ENCODE measurements around the gene ADAM33. TPM values are rescaled to one million over a fixed set of nuclear protein-coding genes. Genes with fewer than 3 reads are reported as not detected.
A peak's percentile ranks its signal among the peaks of the same experiment; 100 is the strongest.

Gene ADAM33
- total RNA-seq, 1 experiment from 2014 or later = not detected

DNA sequence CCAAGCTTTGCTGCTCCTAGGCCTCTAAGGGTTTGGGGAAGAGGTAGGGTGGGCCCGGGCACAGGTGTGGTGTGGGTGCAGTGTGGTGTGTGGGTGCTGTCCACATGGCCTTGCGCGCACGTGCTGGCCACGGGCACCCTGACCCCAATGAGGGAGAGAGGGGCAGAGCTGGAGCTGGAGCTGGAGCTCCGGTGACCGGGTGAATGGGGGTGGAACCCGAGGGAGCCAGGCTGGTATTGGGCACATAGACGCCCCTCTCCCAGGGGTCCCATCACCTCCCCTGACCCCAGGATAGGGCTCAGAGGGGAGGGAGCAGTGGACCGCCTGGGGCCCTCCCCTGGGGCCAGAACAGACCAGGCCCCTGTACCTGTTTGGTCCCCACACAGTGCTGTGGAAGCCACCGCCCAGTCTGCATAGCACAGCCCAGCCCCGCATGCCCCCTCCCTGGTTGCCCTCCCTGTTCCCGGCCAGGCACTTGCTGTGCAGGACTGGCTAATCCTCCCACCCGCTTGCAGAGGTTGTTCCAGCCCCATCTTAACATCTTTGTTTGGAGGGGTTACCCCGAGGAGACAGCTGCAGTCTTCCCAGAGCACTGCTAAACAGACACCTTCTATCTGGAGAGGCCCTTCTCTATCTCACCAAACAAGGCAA, 984 bp downstream of the ADAM33 start:
- no peak overlapping the region for H3K27ac Mint-ChIP-seq (ENCODE audit: unreplicated experiment)
- CTCF ChIA-PET = interaction anchor here (0.5 to 0.6 kb wide), 3 partner anchors 65 to 1296 kb away, joined by 3 to 5 read pairs (median 3); partner anchors contain the start of gene ADISSP
- TF ChIP-seq, protein P1, sequence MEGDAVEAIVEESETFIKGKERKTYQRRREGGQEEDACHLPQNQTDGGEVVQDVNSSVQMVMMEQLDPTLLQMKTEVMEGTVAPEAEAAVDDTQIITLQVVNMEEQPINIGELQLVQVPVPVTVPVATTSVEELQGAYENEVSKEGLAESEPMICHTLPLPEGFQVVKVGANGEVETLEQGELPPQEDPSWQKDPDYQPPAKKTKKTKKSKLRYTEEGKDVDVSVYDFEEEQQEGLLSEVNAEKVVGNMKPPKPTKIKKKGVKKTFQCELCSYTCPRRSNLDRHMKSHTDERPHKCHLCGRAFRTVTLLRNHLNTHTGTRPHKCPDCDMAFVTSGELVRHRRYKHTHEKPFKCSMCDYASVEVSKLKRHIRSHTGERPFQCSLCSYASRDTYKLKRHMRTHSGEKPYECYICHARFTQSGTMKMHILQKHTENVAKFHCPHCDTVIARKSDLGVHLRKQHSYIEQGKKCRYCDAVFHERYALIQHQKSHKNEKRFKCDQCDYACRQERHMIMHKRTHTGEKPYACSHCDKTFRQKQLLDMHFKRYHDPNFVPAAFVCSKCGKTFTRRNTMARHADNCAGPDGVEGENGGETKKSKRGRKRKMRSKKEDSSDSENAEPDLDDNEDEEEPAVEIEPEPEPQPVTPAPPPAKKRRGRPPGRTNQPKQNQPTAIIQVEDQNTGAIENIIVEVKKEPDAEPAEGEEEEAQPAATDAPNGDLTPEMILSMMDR (IDR thresholded peaks at IDR 0.05; ENCODE audit: unreplicated experiment) = no peak
- H3K27me3 Mint-ChIP-seq (ENCODE audit: unreplicated experiment) = peaks cover 81% of the 10 kb centered on the region
- no peak for DNase-seq
- no peaks in the 10 kb centered on the region for H3K36me3 Mint-ChIP-seq (ENCODE audit: insufficient read depth, unreplicated experiment)
- no peaks in the 10 kb centered on the region for H3K4me1 Mint-ChIP-seq (ENCODE audit: low read depth, unreplicated experiment)
- intact Hi-C loops (cut with micrococcal nuclease; ENCODE audit: unreplicated experiment) = no loop called here
- H3K4me3 Mint-ChIP-seq (ENCODE audit: low read depth, unreplicated experiment) = peak overlapping the region; percentile 46
- H3K9me3 Mint-ChIP-seq (ENCODE audit: low read depth, unreplicated experiment) = no peaks in the 10 kb centered on the region
- BruUV-seq (replicated peaks) = no TSS peak

DNA sequence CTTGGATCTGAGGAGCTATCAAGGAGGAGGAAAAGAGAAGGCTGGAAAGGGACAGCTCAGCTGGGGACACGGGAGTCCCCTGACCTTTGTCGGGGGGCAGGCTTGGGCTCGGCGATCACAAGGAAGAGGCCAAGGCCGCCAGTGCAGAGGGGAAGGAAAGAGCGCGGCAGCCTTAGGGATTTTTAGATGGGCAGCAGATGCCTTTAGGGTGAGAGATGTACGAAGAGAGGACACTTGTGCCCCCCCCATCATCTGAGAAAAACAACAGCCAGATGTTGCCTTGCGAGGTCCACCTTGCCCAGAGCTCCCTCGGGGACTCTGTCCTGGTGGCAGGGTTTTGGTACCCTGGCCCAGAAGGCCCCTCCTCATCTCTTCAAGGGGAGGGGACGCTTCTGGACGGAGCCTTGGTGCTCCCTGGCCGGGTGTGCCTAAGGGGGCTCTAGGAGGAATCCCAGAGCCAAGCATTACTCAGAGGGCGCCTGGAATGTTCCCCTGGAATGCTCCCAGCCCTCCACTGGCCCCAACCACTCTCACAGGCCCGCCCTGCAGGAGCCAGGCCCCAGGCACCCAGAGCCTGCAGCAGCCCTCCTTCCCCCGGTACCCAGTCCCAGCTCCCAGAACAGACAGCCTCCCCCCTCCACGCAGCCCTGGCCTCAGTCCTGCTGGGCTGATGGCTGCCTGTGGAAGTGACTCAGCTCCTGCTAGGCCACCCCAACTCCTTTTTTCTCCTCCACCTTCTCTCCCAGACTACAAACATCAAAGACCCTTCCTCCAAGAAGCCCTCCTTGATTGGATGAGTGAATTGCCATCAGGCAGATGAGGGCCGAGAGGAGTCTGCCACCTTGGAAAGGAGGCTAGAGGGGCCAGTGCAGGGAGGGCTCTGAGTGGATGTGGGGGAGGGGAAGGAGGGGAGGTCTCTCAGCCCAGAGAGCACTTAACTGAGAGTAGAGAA, 1.8 kb downstream of the ADAM33 start:
- CTCF ChIA-PET = interaction anchor here (0.7 kb wide), 1 partner anchor 1646 kb away, joined by 6 read pairs; no protein-coding TSS in a partner anchor
- Mint-ChIP-seq H3K27me3 (ENCODE audit: unreplicated experiment) (peaks cover 81% of the 10 kb centered on the region), H3K4me1 (ENCODE audit: low read depth, unreplicated experiment) (no peaks in the 10 kb centered on the region), H3K27ac (ENCODE audit: unreplicated experiment) (no peak overlapping the region), H3K9me3 (ENCODE audit: low read depth, unreplicated experiment) (no peaks in the 10 kb centered on the region), H3K4me3 (ENCODE audit: low read depth, unreplicated experiment) (no peak overlapping the region), H3K36me3 (ENCODE audit: insufficient read depth, unreplicated experiment) (no peaks in the 10 kb centered on the region)
- no TSS peak for BruUV-seq (replicated peaks)
- intact Hi-C loops (cut with micrococcal nuclease; ENCODE audit: unreplicated experiment) = no loop called here
- no peak for DNase-seq
- TF ChIP-seq, protein P1 (IDR thresholded peaks at IDR 0.05; ENCODE audit: unreplicated experiment) = no peak

DNA sequence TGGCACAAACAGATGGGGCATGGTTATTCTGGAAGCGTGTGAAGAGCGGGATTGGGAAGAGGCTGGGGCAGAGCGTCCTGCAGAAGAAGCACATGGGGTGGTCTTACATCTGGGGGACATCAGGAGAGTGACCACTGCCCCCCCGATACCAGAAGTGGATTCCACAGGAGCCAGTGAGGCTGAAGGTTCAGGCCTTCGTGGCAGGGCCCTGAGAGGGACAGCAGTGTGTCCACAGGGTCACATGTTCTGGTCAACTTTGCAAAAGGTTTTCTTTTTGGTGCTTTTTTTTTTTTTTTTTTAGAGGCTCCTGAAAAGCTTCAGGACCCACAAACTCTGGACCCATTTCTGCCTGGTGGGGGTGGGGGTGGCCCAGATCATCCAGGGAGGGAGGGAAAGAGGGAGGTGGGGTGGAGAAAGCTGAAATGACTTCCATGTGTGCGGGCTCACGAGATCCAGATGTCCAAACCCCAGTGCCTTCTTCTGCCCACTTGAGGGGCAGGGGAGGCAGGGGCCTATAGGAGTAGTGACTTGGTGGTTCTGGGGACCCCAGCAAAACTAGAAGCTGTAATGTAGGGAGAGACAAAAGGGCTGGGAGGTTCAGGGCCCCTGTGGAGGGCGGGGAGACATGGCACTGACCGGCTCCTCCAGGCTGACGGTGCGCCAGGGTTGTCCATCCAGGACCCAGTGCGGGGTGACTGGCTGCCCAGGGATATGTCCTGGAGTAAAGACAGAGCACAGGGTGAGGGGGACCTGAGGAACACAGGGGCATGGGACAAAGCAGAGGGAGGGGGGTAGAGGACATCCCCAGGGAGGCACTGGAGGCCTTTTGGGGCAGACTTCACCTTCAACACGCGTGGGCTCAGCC, 2.7 kb downstream of the ADAM33 start:
- Mint-ChIP-seq H3K4me1 (ENCODE audit: low read depth, unreplicated experiment) (no peaks in the 10 kb centered on the region), H3K4me3 (ENCODE audit: low read depth, unreplicated experiment) (no peak overlapping the region), H3K27me3 (ENCODE audit: unreplicated experiment) (peaks cover 81% of the 10 kb centered on the region), H3K9me3 (ENCODE audit: low read depth, unreplicated experiment) (no peaks in the 10 kb centered on the region), H3K27ac (ENCODE audit: unreplicated experiment) (no peak overlapping the region), H3K36me3 (ENCODE audit: insufficient read depth, unreplicated experiment) (no peaks in the 10 kb centered on the region)
- TF ChIP-seq, protein P1 (IDR thresholded peaks at IDR 0.05; ENCODE audit: unreplicated experiment) = no peak
- no peak for DNase-seq
- CTCF ChIA-PET = interaction anchor here (0.6 to 0.7 kb wide), 2 partner anchors 349 to 1645 kb away, joined by 4 to 6 read pairs; no protein-coding TSS in a partner anchor
- intact Hi-C loops (cut with micrococcal nuclease; ENCODE audit: unreplicated experiment) = no loop called here
- BruUV-seq (replicated peaks) = no TSS peak

DNA sequence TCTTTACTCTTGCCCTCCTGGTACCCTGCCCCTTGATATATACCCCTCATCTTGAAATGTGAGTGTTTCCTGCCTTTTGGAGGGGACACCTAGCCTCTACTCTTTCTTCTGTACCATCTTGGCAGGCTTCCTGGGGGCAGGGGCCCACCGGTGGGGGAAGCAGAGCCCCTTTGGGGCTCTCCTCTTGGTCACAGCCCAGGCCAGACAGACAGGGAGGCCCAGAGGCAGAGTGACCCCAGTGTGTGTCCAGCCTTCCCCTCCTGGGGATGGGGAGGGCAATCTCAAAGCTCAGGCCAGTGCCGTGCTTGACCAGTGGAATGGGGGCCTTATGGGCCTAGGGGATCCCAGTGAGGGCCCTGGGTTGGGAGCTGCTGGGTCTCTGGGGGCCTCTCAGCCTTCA, 3.6 kb downstream of the ADAM33 start:
- H3K9me3 Mint-ChIP-seq (ENCODE audit: low read depth, unreplicated experiment) = no peaks in the 10 kb centered on the region
- H3K36me3 Mint-ChIP-seq (ENCODE audit: insufficient read depth, unreplicated experiment) = no peaks in the 10 kb centered on the region
- H3K4me1 Mint-ChIP-seq (ENCODE audit: low read depth, unreplicated experiment) = no peaks in the 10 kb centered on the region
- intact Hi-C loops (cut with micrococcal nuclease; ENCODE audit: unreplicated experiment) = no loop called here
- BruUV-seq (replicated peaks) = no TSS peak
- TF ChIP-seq, protein P1 (IDR thresholded peaks at IDR 0.05; ENCODE audit: unreplicated experiment) = no peak
- no peak for DNase-seq
- no peak overlapping the region for H3K27ac Mint-ChIP-seq (ENCODE audit: unreplicated experiment)
- CTCF ChIA-PET = interaction anchor here (0.6 to 0.9 kb wide), 3 partner anchors 9 to 348 kb away, joined by 3 to 4 read pairs (median 3); no protein-coding TSS in a partner anchor
- no peak overlapping the region for H3K4me3 Mint-ChIP-seq (ENCODE audit: low read depth, unreplicated experiment)
- peaks cover 82% of the 10 kb centered on the region for H3K27me3 Mint-ChIP-seq (ENCODE audit: unreplicated experiment)
